Fibroblast of pulmonary artery (primary cell): Measurements from ENCODE around the gene MGMT.

Source experiments
- DNase-seq: peaks from one replicate; pipeline ENCODE4 v3.0.0-alpha.2; 2010; ENCODE audit warnings: low read depth
- H3K4me3 ChIP-seq: replicated peaks from 2 replicates; pipeline ENCODE4 v1.5.1; 2011; ENCODE audit warnings: low read depth, mild to moderate bottlenecking, control low read depth, low read length, moderate library complexity
- TF ChIP-seq, protein P1 (sequence below): IDR thresholded peaks from 2 replicates; pipeline ENCODE4 v1.5.1; 2011; ENCODE audit warnings: mild to moderate bottlenecking, control low read depth, low read length, inconsistent platforms; ENCODE audit errors: missing control alignments

The MGMT gene

DNA sequence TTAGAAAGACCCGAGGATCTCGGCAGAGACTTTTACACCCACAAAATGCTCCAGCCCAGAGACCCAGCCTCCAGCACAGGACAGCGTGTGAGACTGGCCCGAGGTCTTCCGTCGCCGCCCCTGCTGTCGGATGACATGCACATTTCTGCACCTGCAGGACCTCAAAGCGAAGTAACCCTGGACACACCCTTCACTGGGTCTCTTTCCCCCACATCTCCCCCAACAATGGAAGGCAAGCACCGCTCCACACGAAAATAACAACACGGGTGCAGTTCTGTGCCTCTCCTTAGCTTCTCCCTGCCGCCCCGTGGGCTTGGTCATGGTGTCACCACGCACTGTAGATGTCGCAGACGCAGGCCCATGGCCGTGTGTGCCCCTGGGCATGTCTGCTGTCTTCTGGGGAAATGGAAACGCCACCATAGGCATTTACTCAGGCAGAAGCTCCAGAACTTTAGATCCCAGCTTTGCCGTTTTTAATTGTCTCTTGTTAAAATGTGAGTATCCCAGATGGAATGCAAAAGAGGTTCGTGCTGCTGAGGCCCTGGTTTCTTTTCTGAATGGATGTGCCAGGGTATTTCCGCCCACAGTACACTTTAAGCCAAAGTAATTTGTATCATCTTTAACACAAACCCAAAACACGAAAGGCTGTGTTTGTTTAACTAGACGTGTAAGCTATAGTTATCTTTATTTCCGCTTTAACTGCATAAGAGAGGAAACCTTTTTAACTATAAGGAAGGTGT, 237.9 kb downstream of the MGMT start:
- no peak for DNase-seq
- TF ChIP-seq, protein P1, sequence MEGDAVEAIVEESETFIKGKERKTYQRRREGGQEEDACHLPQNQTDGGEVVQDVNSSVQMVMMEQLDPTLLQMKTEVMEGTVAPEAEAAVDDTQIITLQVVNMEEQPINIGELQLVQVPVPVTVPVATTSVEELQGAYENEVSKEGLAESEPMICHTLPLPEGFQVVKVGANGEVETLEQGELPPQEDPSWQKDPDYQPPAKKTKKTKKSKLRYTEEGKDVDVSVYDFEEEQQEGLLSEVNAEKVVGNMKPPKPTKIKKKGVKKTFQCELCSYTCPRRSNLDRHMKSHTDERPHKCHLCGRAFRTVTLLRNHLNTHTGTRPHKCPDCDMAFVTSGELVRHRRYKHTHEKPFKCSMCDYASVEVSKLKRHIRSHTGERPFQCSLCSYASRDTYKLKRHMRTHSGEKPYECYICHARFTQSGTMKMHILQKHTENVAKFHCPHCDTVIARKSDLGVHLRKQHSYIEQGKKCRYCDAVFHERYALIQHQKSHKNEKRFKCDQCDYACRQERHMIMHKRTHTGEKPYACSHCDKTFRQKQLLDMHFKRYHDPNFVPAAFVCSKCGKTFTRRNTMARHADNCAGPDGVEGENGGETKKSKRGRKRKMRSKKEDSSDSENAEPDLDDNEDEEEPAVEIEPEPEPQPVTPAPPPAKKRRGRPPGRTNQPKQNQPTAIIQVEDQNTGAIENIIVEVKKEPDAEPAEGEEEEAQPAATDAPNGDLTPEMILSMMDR, result no peak
- H3K4me3 ChIP-seq, result no peak overlapping the region

DNA sequence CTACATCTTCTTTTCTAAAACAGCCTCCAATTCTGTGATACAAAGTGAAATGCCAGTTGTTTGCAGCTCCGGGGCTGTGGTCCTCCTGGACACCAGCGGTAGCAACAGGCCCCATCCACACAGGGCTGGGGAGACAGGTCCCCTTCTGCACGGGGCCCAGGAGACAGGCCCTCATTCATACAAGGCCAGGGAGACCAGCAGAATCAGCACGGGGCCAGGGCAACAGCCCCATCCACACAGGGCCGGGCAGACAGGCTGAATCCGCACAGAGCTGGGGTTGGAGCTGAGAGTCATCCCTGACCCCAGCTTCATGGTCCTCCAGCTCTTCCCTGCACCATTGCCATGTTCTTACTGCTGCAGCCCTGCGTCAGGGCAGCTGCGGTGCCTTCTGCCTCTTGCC, 238.6 kb downstream of the MGMT start:
- TF ChIP-seq, protein P1, result no peak
- no peak for DNase-seq
- no peak overlapping the region for H3K4me3 ChIP-seq

DNA sequence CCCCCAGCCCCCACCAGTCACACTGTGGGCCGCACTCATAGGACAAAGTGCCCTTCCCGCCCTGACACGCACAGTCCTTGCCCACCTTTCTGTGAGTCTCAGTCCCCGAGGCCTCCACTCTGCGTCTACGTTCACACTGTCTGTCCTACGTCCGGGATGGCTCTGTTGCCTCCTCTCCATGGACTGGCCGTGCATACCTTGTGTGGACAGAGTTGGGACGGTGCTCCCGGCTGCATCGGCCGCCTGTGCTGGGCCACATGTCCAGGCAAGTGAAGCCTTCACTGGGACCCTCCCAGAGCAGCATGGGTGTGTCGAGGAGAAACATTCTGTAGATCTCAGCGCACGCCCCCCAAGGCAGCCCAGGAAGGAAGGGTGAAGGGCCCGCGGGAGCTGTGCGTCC, 239.0 kb downstream of the MGMT start:
- TF ChIP-seq, protein P1, result no peak
- DNase-seq, result no peak
- H3K4me3 ChIP-seq, result no peak overlapping the region

DNA sequence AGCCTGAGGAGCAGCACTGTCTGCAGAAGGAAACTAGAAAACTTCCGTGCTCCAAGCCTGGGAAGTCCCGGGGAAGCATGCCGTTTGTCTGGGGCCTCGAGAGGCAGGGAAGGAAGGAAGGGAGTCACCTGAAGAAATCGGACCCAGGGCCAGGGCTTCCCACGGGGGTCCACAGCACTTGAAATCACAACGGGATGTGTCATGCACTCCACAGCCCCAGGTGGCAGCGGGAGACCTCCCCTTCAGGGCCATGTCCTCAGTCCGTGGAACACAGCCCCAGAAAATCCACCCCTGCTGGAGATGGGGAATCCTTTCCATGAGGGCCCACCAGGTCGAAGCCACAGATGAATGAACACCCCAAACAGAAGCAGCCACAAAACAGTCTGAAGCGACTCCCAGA, 239.5 kb downstream of the MGMT start:
- DNase-seq, result no peak
- TF ChIP-seq, protein P1, result no peak
- H3K4me3 ChIP-seq, result no peak overlapping the region

DNA sequence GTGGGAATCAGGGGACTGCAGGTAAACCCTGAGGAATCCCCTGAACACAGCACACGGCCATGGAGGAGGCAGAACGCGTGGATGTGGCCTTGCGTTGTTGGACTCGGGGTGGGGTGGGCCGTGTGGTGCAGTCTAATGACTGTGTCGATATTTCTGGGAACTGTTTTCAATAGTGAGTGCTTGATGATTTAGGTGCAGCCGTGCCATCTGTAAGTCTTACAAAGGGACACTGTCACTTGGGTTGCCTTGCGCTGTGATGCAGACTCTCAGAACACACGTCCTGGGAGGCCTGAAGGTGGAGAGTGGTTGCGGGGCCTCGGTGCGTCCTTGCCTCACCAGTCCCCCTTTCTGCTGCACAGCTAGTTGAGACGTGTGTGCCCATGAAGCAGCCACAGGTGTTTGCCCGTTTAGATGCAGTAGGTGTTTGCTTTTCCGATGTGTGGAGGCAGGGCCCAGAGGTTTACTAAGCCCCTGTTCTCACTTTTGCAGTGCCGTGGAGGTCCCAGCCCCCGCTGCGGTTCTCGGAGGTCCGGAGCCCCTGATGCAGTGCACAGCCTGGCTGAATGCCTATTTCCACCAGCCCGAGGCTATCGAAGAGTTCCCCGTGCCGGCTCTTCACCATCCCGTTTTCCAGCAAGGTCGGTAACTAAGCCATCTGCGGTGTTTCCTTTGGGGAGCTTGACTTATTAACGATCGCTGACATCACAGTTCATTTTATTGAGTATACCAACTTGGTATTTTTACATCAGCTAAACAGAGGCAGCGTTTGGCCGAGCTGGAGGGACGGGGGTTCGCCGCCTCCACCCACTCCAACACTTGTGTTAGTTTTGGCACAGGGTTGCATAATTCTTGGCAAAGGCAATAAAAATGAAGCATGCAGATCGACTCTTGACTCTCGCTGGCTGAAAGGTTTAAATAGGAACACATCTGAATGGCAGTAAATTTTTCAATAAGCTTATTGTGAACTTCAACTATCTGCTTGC, 240.7 kb downstream of the MGMT start:
- DNase-seq, result peak; percentile 59
- no peak overlapping the region for H3K4me3 ChIP-seq
- TF ChIP-seq, protein P1, result no peak

DNA sequence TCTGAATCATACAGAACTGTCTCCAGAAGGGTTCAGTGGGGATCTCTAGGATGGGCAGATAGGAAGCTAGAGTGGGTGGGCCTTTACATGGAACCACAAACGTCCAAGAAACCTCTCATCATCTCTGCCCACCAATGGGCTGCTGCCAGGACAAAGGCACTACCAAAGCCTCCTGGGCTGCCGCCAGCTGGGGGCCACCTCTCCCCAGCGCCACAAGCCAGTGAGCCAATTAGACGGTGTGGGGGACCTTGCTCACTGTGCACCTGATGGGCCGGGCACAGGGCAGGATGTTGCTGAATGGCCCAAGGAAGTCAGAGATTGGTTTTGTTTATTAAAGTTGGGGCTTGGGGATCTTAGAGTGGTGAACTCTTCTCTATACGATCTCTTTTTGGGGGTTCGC, 242.1 kb downstream of the MGMT start:
- no peak overlapping the region for H3K4me3 ChIP-seq
- TF ChIP-seq, protein P1, result no peak
- DNase-seq, result no peak
